ENCODE results near the gene PACS1. TPM values are rescaled to one million over a fixed set of nuclear protein-coding genes. Genes with fewer than 3 reads are reported as not detected.
"Not testable (repeated sequence)": the region's sequence is repeated elsewhere in the genome, so short reads cannot be mapped to it uniquely, and the experiment has no call there.

PACS1 gene
- total RNA-seq, 2 experiments from 2014 or later, result 77.8 to 80.7 TPM

DNA sequence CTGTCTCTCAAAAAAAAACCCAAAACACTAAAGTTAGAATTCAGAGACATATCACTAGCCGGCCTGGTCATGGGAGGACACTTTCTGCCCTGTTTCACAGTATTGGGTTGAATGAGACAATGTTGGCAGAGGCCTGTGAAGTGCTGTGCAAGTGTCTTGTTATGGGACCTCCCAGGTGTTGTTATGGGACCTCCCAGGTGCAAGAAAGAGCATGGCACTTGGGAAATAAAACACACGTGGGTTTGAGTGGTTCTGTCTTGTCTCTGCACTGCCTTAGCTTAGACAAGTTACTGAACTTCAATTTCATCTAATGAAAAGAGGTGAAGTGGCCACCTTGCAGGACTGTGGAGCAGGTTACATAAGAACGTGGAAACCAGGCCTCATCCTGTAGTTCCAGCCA, 169.4 kb downstream of the PACS1 start:
- H3K36me3 Mint-ChIP-seq (ENCODE audit: low read depth), result peaks cover 16% of the 10 kb centered on the region
- CTCF ChIA-PET, result interaction anchor here (1.3 kb wide), 1 partner anchor 17 kb away, joined by 4 read pairs; no protein-coding TSS in a partner anchor

DNA sequence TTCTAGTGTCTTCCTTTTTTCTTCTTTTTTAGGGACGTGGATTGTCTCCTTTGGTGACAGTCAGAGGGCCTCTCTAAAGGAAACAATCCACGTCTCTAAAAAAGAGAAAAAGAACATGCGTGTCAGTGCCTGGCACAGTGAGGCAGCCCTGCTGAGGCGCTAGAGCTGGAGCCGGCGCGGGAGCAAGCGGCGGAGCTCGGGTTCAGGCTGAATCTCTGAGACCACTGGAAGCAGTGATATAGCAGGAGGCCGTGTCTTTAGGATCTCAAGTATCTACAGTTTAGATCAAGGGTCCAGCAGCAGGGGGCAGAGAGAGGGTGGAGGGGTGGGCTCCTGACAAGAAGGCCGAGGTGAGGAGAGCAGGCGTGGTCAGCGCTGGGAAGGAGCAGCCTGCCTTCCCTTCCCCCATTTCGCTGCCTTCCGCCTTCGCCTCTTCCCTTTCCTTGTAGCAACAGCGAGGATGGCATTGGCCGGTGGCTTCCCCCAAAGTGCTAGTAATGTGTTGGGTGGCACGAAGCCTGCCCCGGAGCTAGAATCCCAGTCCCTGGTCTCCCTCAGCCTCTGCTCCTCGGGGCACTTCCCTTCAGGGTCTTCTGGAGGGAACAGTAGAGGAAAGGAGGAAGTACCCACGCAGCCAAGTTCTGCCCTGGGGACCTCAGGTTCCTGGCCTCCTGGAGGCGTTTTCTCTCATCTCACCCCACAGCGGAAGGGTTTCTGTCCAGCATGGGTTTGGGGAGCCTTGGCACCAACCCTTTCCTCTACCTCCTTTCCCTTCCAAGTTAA, 170.1 kb downstream of the PACS1 start:
- H3K9me3 Mint-ChIP-seq, result no peaks in the 10 kb centered on the region
- H3K27me3 Mint-ChIP-seq (ENCODE audit: low read depth), result no peaks in the 10 kb centered on the region
- CTCF ChIA-PET, result interaction anchor here (0.9 kb wide), 1 partner anchor 16 kb away, joined by 3 read pairs; no protein-coding TSS in a partner anchor
- no peak overlapping the region for H3K27ac Mint-ChIP-seq
- no peak overlapping the region for H3K4me3 Mint-ChIP-seq
- intact Hi-C loops (cut with micrococcal nuclease), result no loop called here
- DNase-seq, result no peak
- no peaks in the 10 kb centered on the region for H3K4me1 Mint-ChIP-seq (ENCODE audit: low read depth)
- H3K36me3 Mint-ChIP-seq (ENCODE audit: low read depth), result peaks cover 14% of the 10 kb centered on the region

More for the DNA sequence above, 169.4 kb downstream of the PACS1 start:
- H3K9me3 Mint-ChIP-seq, result no peaks in the 10 kb centered on the region
- H3K27me3 Mint-ChIP-seq (ENCODE audit: low read depth), result no peaks in the 10 kb centered on the region
- no peak for DNase-seq
- H3K4me3 Mint-ChIP-seq, result no peak overlapping the region
- no peaks in the 10 kb centered on the region for H3K4me1 Mint-ChIP-seq (ENCODE audit: low read depth)
- H3K27ac Mint-ChIP-seq, result no peak overlapping the region
- intact Hi-C loops (cut with micrococcal nuclease), result no loop called here

DNA sequence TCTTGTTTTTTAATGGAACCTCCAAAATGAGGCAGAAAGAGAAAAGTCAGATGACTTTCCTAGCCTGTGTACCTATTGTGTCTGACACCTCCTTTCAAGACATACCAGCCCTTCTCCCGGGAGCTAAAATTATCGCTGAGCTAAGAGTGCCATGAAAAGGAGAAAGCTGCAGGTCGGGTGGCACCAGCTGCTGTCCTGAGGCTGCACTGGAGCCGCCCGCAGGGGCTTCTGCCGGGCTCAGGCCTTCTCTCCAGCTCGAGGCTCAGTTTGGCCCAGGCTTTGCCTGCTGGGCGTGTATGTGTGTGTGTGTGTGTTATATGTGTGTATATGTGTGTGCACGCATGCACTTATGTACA, 170.7 kb downstream of the PACS1 start:
- H3K36me3 Mint-ChIP-seq (ENCODE audit: low read depth), result peaks cover 9% of the 10 kb centered on the region
- H3K4me1 Mint-ChIP-seq (ENCODE audit: low read depth), result no peaks in the 10 kb centered on the region
- intact Hi-C loops (cut with micrococcal nuclease), result no loop called here
- H3K27me3 Mint-ChIP-seq (ENCODE audit: low read depth), result no peaks in the 10 kb centered on the region
- CTCF ChIA-PET, result interaction anchor here (0.9 to 1.2 kb wide), 2 partner anchors 14 to 15 kb away, joined by 3 read pairs; no protein-coding TSS in a partner anchor
- no peak for DNase-seq
- H3K9me3 Mint-ChIP-seq, result no peaks in the 10 kb centered on the region
- no peak overlapping the region for H3K4me3 Mint-ChIP-seq
- no peak overlapping the region for H3K27ac Mint-ChIP-seq

GRCh38 chr11:66242095-66242765, 172.2 kb downstream of the PACS1 start:
- Mint-ChIP-seq H3K9me3 (no peaks in the 10 kb centered on the region), H3K4me3 (no peak overlapping the region), H3K36me3 (ENCODE audit: low read depth) (peaks cover 9% of the 10 kb centered on the region), H3K27me3 (ENCODE audit: low read depth) (no peaks in the 10 kb centered on the region), H3K4me1 (ENCODE audit: low read depth) (no peaks in the 10 kb centered on the region), H3K27ac (no peak overlapping the region)
- no peak for DNase-seq
- intact Hi-C loops (cut with micrococcal nuclease), result no loop called here
- CTCF ChIA-PET, result interaction anchor here (0.6 kb wide), 1 partner anchor 122 kb away, joined by 3 read pairs; no protein-coding TSS in a partner anchor

- no peak overlapping the region for H3K4me3 Mint-ChIP-seq
- CTCF ChIA-PET, result interaction anchor here (0.5 kb wide), 1 partner anchor 588 kb away, joined by 5 read pairs; no protein-coding TSS in a partner anchor
Observed at GRCh38 chr11:66243782-66244535, 173.9 kb downstream of the PACS1 start.

DNA sequence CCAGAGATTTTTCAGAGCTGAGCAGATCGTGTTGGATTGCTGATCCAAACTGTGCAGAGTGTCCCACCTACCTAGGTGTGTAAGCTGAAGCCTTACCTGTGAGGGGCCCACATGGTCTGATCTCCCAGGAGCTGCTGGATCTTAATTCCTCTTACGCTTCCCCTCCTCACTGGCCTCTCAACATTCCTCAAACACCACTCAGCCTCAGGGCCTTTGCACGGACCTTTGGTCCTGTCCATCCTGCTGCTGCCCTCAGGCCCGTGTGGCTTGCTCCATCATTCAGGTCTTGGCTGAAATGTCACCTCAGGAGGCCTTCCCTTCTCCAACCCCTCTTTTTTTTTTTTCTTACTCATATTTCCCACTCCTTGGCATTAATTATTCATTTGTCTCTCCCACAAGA, 177.2 kb downstream of the PACS1 start:
- no peak overlapping the region for H3K4me3 Mint-ChIP-seq
- H3K36me3 Mint-ChIP-seq (ENCODE audit: low read depth), result peaks cover 4% of the 10 kb centered on the region
- DNase-seq, result no peak
- H3K9me3 Mint-ChIP-seq, result no peaks in the 10 kb centered on the region
- H3K27ac Mint-ChIP-seq, result no peak overlapping the region
- no peaks in the 10 kb centered on the region for H3K4me1 Mint-ChIP-seq (ENCODE audit: low read depth)
- CTCF ChIA-PET, result no interaction called here
- H3K27me3 Mint-ChIP-seq (ENCODE audit: low read depth), result no peaks in the 10 kb centered on the region
- intact Hi-C loops (cut with micrococcal nuclease), result no loop called here

More at GRCh38 chr11:66243782-66244535, 173.9 kb downstream of the PACS1 start:
- Mint-ChIP-seq H3K27me3 (ENCODE audit: low read depth) (no peaks in the 10 kb centered on the region), H3K4me1 (ENCODE audit: low read depth) (no peaks in the 10 kb centered on the region), H3K36me3 (ENCODE audit: low read depth) (peaks cover 8% of the 10 kb centered on the region), H3K9me3 (no peaks in the 10 kb centered on the region), H3K27ac (peak overlapping the region; percentile 46)
- intact Hi-C loops (cut with micrococcal nuclease), result no loop called here
- no peak for DNase-seq

GRCh38 chr11:66247801-66248200, 177.7 kb downstream of the PACS1 start:
- intact Hi-C loops (cut with micrococcal nuclease), result no loop called here
- Mint-ChIP-seq H3K4me1 (ENCODE audit: low read depth) (no peaks in the 10 kb centered on the region), H3K27ac (no peak overlapping the region), H3K4me3 (no peak overlapping the region), H3K9me3 (no peaks in the 10 kb centered on the region), H3K27me3 (ENCODE audit: low read depth) (no peaks in the 10 kb centered on the region), H3K36me3 (ENCODE audit: low read depth) (peaks cover 4% of the 10 kb centered on the region)
- no peak for DNase-seq
- CTCF ChIA-PET, result no interaction called here

DNA sequence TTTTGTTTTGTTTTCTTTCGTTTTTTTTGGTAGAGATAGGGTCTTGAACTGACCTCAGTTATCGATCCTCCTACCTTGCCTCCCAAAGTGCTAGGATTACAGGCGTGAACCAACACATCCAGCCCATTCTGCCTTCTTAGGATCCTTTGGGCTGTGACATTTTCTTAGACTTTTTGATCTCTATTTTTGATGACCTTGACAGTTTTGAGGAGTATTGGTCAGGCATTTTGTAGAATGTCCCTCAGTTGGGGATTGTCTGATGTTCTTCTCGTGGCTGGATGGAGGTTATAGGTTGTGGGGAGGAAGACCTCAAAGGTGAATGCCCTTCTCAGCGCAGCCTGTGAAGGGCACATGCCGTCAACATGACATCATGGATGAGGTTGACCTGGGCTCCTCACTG, 178.8 kb downstream of the PACS1 start:
- Mint-ChIP-seq H3K27ac (no peak overlapping the region), H3K27me3 (ENCODE audit: low read depth) (no peaks in the 10 kb centered on the region), H3K4me3 (no peak overlapping the region), H3K36me3 (ENCODE audit: low read depth) (peaks cover 2% of the 10 kb centered on the region), H3K4me1 (ENCODE audit: low read depth) (no peaks in the 10 kb centered on the region), H3K9me3 (no peaks in the 10 kb centered on the region)
- intact Hi-C loops (cut with micrococcal nuclease), result no loop called here
- CTCF ChIA-PET, result no interaction called here
- DNase-seq, result no peak

DNA sequence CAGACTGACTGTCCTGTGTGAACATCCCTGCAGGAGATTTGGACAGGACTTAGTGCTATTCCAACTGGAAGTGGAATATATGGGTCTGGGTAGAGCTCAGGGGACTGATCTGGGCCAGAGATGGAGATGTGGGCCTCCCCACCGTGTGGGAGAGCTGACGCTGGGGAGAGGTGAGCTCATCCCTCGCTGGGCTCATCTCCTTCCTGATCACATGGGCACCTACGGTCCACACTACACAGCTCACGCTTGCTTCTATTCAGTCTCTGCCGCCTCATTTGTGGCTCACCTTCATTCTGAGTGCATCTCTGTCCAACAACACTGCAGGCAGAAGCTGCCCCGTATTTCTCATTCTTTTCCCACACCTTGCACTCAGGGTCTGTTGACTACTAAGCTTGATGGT, 181.7 kb downstream of the PACS1 start:
- CTCF ChIA-PET, result interaction anchor here (0.8 kb wide), 1 partner anchor 66 kb away, joined by 3 read pairs; no protein-coding TSS in a partner anchor
- H3K36me3 Mint-ChIP-seq (ENCODE audit: low read depth), result no peaks in the 10 kb centered on the region
- intact Hi-C loops (cut with micrococcal nuclease), result no loop called here
- peaks cover 12% of the 10 kb centered on the region for H3K4me1 Mint-ChIP-seq (ENCODE audit: low read depth)
- H3K27ac Mint-ChIP-seq, result no peak overlapping the region
- no peak overlapping the region for H3K4me3 Mint-ChIP-seq
- no peak for DNase-seq
- H3K27me3 Mint-ChIP-seq (ENCODE audit: low read depth), result no peaks in the 10 kb centered on the region
- H3K9me3 Mint-ChIP-seq, result no peaks in the 10 kb centered on the region

- Mint-ChIP-seq H3K4me1 (ENCODE audit: low read depth) (peaks cover 12% of the 10 kb centered on the region), H3K27ac (peak overlapping the region; percentile 16)
- H3K27me3 Mint-ChIP-seq (ENCODE audit: low read depth); H3K4me3 Mint-ChIP-seq; H3K36me3 Mint-ChIP-seq (ENCODE audit: low read depth); H3K9me3 Mint-ChIP-seq; DNase-seq; CTCF ChIA-PET; intact Hi-C loops (cut with micrococcal nuclease): not testable (repeated sequence)
Observed at GRCh38 chr11:66253081-66253480, 183.0 kb downstream of the PACS1 start.

DNA sequence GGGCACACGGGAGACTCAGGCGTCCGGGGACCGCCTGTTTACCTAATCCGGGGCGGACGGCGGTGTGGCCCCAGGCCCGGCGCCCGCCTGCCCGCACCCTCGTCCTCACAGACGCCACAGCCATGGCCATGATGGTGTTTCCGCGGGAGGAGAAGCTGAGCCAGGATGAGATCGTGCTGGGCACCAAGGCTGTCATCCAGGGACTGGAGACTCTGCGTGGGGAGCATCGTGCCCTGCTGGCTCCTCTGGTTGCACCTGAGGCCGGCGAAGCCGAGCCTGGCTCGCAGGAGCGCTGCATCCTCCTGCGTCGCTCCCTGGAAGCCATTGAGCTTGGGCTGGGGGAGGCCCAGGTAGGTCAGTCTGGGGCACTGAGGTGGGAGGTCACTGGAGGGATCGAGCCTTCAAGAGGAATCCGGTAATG, 188.4 kb downstream of the PACS1 start:
- Mint-ChIP-seq H3K27me3 (ENCODE audit: low read depth) (no peaks in the 10 kb centered on the region), H3K27ac (peak overlapping the region; percentile 79), H3K36me3 (ENCODE audit: low read depth) (peaks cover 19% of the 10 kb centered on the region), H3K4me1 (ENCODE audit: low read depth) (peaks cover 30% of the 10 kb centered on the region), H3K4me3 (peak overlapping the region; percentile 95), H3K9me3 (no peaks in the 10 kb centered on the region)
- intact Hi-C loops (cut with micrococcal nuclease), result loop anchor here (1.0 kb wide), 2 partner anchors 87 to 206 kb away; partner anchors contain the start of genes BRMS1 and SF3B2
- CTCF ChIA-PET, result interaction anchor here (0.7 to 2.3 kb wide), 4 partner anchors 28 to 1358 kb away, joined by 3 to 10 read pairs (median 4); no protein-coding TSS in a partner anchor
- no peak for DNase-seq

GRCh38 chr11:66259225-66259624, 189.2 kb downstream of the PACS1 start:
- intact Hi-C loops (cut with micrococcal nuclease), result no loop called here
- Mint-ChIP-seq H3K36me3 (ENCODE audit: low read depth) (peaks cover 22% of the 10 kb centered on the region), H3K27ac (peak overlapping the region; percentile 14), H3K27me3 (ENCODE audit: low read depth) (no peaks in the 10 kb centered on the region), H3K4me3 (peak overlapping the region; percentile 95), H3K9me3 (no peaks in the 10 kb centered on the region), H3K4me1 (ENCODE audit: low read depth) (peaks cover 30% of the 10 kb centered on the region)
- no peak for DNase-seq
- CTCF ChIA-PET, result interaction anchor here (0.7 to 2.3 kb wide), 4 partner anchors 28 to 1359 kb away, joined by 3 to 10 read pairs (median 3); no protein-coding TSS in a partner anchor

All from activated naive CD4-positive, alpha-beta T cell treated with anti-CD3 and anti-CD28 coated beads for 36 hours (primary cell).